ENCODE data around the gene ZC3H12D. TPM values are rescaled to one million over a fixed set of nuclear protein-coding genes. Genes with fewer than 3 reads are reported as not detected.

Gene ZC3H12D
- total RNA-seq, 2 donors from 2014 or later: 4.3 to 4.9 TPM

DNA sequence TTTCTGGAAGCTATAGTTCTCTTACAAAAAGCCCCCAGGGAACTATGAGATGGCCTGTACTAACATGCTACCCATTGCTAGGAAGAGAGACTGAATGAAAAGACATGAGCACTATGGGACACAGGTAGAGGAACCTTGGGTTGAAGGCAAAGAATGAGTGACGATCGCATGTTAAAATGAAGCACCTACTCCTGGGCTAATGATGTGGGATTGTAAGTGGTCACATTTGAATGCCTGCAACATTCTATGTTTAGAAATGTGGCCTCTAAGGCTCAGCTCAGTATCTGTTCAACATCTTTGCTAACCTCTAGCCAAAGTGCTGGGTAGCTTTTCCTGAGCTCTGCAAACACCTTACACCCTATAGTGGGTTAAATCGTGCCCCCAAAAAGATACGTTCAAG is 5.2 kb upstream of the ZC3H12D start:
- Histone ChIP-seq H3K9me3 (no peaks in the 10 kb centered on the region), H3K4me3 (no peak overlapping the region), H3K27ac (no peak overlapping the region), H3K9ac (ENCODE audit: low read depth in 2 of 2, low read length in 2 of 2) (no peak overlapping the region), H3K4me1 (peaks cover 7% of the 10 kb centered on the region), H3K36me3 (no peaks in the 10 kb centered on the region), H3K27me3 (no peaks in the 10 kb centered on the region)
- TF ChIP-seq, protein P1, sequence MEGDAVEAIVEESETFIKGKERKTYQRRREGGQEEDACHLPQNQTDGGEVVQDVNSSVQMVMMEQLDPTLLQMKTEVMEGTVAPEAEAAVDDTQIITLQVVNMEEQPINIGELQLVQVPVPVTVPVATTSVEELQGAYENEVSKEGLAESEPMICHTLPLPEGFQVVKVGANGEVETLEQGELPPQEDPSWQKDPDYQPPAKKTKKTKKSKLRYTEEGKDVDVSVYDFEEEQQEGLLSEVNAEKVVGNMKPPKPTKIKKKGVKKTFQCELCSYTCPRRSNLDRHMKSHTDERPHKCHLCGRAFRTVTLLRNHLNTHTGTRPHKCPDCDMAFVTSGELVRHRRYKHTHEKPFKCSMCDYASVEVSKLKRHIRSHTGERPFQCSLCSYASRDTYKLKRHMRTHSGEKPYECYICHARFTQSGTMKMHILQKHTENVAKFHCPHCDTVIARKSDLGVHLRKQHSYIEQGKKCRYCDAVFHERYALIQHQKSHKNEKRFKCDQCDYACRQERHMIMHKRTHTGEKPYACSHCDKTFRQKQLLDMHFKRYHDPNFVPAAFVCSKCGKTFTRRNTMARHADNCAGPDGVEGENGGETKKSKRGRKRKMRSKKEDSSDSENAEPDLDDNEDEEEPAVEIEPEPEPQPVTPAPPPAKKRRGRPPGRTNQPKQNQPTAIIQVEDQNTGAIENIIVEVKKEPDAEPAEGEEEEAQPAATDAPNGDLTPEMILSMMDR (IDR thresholded peaks at IDR 0.05): no peak
- intact Hi-C loops (cut with DNase I): no loop called here
- no peak for DNase-seq

DNA sequence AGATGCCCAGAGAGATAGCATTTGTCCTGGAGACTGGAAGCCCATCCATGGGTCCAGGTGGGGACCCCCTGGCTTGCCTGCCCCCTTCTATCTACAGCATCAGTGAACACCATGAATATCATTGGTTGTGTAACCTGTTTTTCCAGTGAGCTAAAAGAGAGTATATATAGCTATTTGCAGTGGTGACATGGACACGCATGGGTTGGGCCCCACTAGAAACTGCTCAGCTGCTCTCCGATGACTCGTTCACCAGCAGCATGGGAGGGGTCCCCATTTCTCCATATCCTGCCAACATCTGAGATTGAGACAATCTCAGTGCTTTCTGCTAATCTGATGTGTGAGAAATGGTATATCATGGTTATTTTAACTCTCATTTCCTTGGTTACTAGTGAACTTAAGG is 4.0 kb upstream of the ZC3H12D start:
- no peak overlapping the region for H3K9ac ChIP-seq (ENCODE audit: low read depth in 2 of 2, low read length in 2 of 2)
- DNase-seq: peak; percentile 16
- H3K4me3 ChIP-seq: no peak overlapping the region
- no peaks in the 10 kb centered on the region for H3K36me3 ChIP-seq
- H3K27me3 ChIP-seq: no peaks in the 10 kb centered on the region
- no peak overlapping the region for H3K27ac ChIP-seq
- H3K9me3 ChIP-seq: no peaks in the 10 kb centered on the region
- intact Hi-C loops (cut with DNase I): no loop called here
- TF ChIP-seq, protein P1 (IDR thresholded peaks at IDR 0.05): no peak
- peaks cover 14% of the 10 kb centered on the region for H3K4me1 ChIP-seq

DNA sequence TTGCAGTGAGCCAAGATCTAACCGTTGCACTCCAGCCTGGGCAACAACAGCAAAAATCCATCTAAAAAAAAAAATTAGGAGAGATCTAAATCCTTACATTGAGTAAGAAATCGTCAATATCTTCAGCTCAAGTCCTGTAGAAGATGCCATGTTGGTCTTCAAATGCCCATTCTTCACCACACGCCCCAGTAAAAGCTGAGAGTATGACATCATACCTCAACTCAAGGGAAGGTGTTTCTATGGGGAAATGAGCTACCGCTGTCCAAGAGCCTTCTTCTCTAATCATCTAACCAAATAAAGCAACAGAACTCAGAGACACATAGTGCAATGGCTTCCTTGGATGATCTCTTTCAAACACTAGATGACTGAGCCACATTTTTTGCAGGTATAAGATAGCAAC is 2.5 kb upstream of the ZC3H12D start:
- no peak overlapping the region for H3K9ac ChIP-seq (ENCODE audit: low read depth in 2 of 2, low read length in 2 of 2)
- H3K4me1 ChIP-seq: peaks cover 7% of the 10 kb centered on the region
- H3K4me3 ChIP-seq: no peak overlapping the region
- DNase-seq: no peak
- no peaks in the 10 kb centered on the region for H3K9me3 ChIP-seq
- no peaks in the 10 kb centered on the region for H3K27me3 ChIP-seq
- no peaks in the 10 kb centered on the region for H3K36me3 ChIP-seq
- H3K27ac ChIP-seq: no peak overlapping the region
- intact Hi-C loops (cut with DNase I): no loop called here
- TF ChIP-seq, protein P1 (IDR thresholded peaks at IDR 0.05): no peak

DNA sequence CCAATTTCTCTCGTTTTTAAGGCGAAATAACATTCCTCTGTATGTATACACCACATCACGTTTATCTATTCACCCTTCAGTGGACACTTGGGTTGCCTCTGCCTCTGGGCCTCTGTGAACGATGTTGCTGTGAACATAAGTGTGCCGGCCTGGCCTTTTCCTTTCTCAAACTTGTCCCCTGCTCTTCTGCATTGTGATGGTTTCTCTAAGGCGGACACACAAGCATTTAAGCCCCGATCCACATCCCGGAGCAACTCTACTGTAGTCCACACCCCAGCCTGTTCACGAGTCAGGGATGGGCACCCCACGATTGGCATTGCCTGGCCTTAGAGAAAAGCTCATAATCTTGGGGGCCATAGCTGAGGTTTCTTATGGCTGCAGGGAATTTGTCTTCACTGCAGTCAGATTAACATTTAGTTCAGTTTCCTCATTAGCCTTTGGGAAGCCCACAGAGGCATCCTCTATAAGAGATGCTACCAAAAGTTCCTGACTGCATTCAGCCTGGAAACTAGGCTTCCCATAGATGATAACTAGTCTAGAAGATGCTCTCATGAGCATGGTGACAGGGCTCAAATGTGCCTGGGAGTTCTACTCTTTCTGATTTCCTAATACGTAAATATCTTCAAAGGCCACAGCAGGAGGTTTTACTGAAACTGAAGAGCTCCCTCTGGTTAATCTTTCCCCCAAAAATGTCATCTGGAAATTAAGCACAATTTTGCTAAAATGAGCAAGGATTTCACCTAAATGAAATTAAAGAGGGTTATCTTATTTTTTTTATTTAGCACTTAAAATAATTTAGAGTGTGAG is 762 bp downstream of the ZC3H12D start:
- H3K4me1 ChIP-seq: peaks cover 7% of the 10 kb centered on the region
- DNase-seq: no peak
- no peaks in the 10 kb centered on the region for H3K36me3 ChIP-seq
- H3K4me3 ChIP-seq: peak overlapping the region; percentile 25
- no peaks in the 10 kb centered on the region for H3K27me3 ChIP-seq
- H3K27ac ChIP-seq: peak overlapping the region; percentile 86
- no peaks in the 10 kb centered on the region for H3K9me3 ChIP-seq
- TF ChIP-seq, protein P1 (IDR thresholded peaks at IDR 0.05): no peak
- peak overlapping the region; percentile 52 to 71 for H3K9ac ChIP-seq (ENCODE audit: low read depth in 2 of 2, low read length in 2 of 2)
- intact Hi-C loops (cut with DNase I): no loop called here

DNA sequence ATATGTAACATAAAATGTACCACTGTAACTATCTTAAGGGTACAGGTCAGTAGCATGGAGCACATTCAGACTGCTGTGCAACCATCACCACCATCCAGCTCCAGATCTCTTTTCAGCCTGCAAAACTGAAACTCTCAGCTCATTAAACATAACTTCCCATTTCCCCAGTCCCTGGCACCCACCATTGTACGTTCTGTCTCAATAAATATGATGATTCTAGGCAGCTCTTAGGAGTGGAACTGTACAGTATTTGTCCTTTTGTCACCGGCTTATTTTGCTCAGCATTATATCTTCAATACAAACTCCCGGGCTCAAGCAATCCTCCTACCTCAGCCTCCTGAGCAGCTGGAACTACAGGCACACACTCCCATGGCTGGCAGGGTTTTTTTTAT is 1.5 kb downstream of the ZC3H12D start:
- no peaks in the 10 kb centered on the region for H3K27me3 ChIP-seq
- peak overlapping the region in 1 of 2 donors; percentile 71 for H3K9ac ChIP-seq (ENCODE audit: low read depth in 2 of 2, low read length in 2 of 2)
- H3K36me3 ChIP-seq: no peaks in the 10 kb centered on the region
- H3K4me3 ChIP-seq: no peak overlapping the region
- H3K27ac ChIP-seq: peak overlapping the region; percentile 86
- H3K4me1 ChIP-seq: peaks cover 7% of the 10 kb centered on the region
- TF ChIP-seq, protein P1 (IDR thresholded peaks at IDR 0.05): no peak
- DNase-seq: no peak
- no peaks in the 10 kb centered on the region for H3K9me3 ChIP-seq
- intact Hi-C loops (cut with DNase I): no loop called here
